ENCODE data around the gene LYPD6B.

- TF ChIP-seq CTCF (IDR thresholded peaks at IDR 0.05; ENCODE audit: extremely low read depth in 1 of 2, insufficient read depth in 1 of 2, low read depth in 1 of 2, low read length in 2 of 2) (no peak), POLR2A (IDR thresholded peaks at IDR 0.05; ENCODE audit: low read depth, low read length) (no peak), EZH2 (IDR thresholded peaks at IDR 0.05; ENCODE audit: borderline replicate concordance, low read depth, low read length, severe bottlenecking) (no peak), JUN (IDR thresholded peaks at IDR 0.05; ENCODE audit: borderline replicate concordance, insufficient read depth, insufficient read length, low read depth) (no peak), MYC (IDR thresholded peaks at IDR 0.05; ENCODE audit: low read depth, low read length) (no peak), GATA2 (IDR thresholded peaks at IDR 0.05; ENCODE audit: insufficient read depth, insufficient read length, low read depth, low read length) (no peak), POLR2AphosphoS5 (IDR thresholded peaks at IDR 0.05; ENCODE audit: insufficient read depth, low read depth, low read length) (no peak), FOS (IDR thresholded peaks at IDR 0.05; ENCODE audit: borderline replicate concordance, insufficient read depth, low read length) (no peak)
Measured at GRCh38 chr2:149093579-149093978, 55.1 kb downstream of the LYPD6B start.

Data from endothelial cell of umbilical vein (primary cell).